DMS79 treated with DMSO at 0.1 percent for 48 hours (cell line): ENCODE measurements around the gene ADAM23.
A peak's percentile ranks its signal among the peaks of the same experiment; 100 is the strongest.

Experiments
- DNase-seq: peaks from one replicate; lab custom pipeline; 2025; lab: John Stamatoyannopoulos, UW

The ADAM23 gene

DNA sequence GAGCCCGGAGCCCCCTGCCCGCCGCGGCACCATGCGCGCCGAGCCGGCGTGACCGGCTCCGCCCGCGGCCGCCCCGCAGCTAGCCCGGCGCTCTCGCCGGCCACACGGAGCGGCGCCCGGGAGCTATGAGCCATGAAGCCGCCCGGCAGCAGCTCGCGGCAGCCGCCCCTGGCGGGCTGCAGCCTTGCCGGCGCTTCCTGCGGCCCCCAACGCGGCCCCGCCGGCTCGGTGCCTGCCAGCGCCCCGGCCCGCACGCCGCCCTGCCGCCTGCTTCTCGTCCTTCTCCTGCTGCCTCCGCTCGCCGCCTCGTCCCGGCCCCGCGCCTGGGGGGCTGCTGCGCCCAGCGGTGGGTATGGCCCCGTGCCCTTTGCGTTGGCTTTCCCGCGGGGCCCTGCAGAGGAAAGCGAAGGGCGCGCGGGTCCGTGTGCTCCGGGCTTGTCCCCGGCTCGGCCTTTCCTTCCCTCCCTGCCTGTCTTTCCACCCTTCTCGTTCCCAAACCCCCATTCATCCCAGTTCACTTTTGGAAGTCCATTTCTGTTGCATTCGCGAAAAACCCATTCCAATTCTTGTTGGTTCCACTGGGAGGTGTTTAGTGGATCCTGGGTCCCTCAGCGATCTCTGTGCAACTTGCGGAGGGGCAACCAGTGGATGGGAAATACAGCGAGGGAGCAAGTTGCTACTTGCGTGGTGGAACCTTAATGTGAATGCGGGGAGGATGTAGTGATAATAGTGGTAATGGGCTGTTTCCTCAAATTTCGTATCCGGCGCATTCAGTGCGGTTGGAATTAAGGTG, 599 bp downstream of the ADAM23 start:
- DNase-seq = peak; percentile 8

DNA sequence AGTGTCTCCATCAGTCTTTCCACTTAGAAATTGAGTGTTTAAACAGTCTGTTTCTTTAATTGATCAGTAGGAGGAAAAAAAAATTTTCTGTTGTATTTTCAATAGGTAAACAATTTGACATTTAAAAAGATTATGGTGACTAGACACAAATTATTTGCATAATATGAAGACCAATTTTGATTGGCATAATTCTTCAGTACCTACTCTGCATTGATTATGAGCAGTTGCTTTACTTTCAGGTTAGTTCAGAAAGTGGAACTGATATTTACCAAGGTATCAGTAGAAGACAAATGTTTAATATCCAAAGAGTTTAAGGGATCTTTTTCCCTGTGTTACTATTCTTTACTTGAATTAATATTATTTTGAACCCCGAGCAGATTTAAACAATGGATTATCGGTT, 2.6 kb downstream of the ADAM23 start:
- no peak for DNase-seq

DNA sequence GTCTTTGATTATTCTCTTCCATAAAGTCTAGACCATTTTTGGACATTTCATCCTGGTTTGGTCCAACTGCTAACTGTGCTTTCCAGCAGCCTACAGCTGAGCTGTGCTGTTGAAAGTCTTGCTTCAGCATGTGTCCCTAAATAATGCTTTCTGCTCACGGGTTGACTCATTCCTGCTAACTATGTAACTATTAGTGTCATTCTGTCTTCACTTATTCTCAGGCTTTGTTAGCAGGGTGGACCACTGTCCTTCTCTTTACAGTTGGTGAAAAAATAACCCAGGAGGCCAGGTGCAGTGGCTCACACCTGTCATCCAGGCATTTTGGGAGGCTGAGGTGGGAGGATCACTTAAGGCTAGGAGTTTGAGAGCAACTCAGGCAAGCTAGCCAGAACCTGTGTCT, 8.9 kb downstream of the ADAM23 start:
- no peak for DNase-seq

DNA sequence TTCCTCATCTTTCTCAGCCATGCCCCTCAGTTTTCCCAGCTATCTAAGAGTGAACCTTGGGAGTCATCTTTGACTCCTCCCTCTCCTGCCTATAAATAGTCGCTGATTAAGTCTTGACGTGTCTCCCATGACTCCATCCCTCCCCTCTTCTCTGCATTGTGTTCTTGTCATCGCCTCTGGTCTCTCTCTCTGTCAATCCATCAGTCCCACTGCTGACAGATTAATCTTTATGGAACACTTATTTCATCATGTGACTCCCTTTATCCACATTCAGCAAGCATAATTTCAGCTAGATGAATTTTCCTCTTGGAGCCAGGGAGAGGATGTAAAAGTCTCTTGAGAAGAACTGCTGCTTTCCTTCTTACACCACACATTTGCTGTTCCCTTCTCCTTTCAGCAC, 9.4 kb downstream of the ADAM23 start:
- DNase-seq = no peak

DNA sequence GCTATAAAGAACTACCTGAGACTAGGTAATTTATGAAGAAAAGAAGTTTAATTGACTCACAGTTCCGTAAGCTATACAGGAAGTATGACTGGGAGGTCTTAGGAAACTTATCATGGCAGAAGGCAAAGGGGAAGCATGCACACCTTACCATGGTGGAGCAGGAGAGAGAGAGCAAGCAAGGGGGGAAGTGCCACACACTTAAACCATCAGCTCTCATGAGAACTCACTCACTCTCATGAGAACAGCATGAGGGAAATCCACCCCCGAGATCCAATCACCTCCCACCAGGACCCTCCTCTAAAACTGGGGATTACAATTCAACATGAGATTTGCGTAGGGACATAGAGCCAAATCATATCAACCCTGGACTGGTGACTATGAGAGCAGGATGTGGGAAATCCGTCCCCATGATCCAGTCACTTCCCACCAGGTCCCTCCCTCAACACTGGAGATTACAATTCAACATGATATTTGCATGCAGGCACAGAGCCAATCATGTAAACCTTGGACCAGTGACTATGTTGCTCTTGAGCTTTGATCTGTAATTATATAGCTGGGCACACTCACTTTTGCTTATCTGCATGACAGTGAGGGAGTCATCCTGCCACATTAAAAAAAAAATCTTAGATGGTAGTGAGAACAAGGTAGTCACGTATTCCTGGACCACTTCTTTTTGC, 12.9 kb downstream of the ADAM23 start:
- no peak for DNase-seq

DNA sequence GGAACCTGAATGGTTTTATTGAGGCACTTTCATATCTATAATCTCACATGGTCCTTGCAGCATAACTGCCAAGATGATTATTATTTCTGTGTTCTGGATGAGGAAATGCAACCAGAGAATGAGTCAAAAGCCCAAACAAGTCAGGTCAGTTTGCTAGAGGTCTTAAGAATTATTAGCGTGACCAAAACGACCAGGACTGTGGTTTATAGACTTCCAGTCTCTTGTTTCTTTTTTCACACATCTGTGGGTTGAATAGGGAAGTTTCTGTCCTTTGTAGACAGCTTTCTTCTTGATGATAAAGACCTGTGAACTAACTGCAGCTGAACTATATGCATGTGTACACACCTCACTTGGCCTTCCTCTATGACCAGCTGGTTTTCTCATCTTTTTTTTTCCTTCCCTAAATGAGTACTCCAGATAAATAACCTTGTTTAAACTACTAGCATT, 13.9 kb downstream of the ADAM23 start:
- DNase-seq = peak; percentile 36

DNA sequence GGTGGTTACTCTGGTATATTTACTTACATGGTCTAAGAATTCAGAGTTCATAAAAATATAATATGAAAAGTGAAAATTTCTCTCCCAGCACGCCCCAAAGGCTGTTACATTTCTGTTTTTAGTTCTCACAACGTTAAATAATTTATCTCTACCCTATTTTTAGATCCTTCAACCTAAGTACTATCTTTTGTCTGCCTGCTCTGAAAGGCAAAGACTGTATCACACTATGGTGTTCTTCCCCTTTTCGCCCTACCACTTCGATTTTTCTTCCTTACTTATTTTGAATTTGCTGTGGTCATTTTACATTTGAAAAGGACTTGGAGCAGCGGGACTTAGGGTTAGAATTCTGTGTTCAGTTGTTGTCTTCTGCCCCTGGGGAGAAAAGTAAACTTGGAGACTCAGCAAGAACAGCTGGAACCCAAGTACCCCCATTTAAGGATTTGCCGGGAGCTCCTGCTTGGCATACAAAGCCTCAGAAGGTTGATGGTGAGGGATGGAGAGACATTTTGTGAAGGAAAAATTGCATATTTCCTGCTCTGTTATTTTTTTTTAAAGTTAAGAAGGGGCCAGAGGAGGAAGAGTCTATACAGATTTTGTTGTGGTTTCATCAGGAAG, 19.0 kb downstream of the ADAM23 start:
- no peak for DNase-seq

DNA sequence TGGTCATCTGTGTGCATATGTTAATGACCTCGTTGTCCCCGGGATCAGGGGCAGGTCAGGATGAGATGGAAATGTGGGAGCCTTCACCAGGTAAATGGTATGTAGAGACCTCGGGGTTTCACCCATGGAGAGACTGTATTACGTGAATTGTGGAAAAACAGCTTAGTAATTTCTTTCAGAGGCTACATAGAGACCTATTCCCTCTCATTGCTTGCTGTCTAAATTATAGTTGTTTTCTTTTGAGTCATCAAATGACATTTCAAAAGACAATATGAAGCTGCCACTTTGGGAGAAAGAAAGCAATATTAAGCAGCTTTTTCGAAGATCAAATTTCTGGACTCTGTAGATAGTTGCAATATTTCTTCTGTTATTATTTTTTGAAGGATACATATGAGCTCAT, 20.4 kb downstream of the ADAM23 start:
- no peak for DNase-seq

DNA sequence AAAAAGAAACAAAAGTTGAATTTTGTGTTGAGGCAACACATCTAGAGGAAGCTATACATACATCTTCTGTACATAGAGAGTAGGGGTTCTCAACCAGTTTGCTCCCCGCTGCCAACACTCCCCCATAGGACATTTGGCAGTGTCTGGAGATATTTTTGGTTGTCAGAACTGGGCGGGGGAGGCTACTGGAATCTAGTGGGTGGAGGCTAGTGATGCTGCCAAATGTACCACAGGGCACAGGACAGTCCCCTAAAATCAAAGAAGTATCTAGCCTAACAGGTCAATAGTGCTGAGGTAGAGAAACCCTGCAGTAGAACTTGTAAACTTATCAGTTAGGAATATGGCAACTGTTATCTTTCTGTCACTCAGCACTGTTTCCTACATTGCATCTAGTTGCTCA, 21.3 kb downstream of the ADAM23 start:
- no peak for DNase-seq

DNA sequence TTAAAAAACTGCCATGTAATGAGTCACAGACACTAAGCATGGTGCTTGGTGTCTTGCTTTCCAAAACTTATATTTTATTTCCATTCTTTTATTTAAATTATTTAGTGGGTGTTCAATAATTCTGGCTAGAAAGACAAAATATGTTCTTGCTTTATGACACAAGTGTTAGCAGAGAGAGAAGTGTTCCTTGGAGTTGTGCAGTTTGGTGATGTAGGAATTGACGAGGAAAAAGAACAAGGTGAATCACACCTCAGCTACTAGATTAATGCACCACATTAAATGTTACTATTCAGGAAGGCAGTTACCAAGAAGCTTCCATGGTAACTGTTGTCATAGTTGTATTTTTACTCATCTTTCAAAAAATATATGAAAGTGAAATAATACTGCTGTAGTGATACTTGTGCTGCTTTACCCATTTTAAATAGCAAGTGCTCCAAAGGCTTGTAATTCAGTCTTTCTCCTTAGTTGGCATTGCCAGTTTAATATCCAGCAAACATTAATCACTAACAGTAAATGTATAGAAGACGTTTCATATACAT, 28.3 kb downstream of the ADAM23 start:
- no peak for DNase-seq

DNA sequence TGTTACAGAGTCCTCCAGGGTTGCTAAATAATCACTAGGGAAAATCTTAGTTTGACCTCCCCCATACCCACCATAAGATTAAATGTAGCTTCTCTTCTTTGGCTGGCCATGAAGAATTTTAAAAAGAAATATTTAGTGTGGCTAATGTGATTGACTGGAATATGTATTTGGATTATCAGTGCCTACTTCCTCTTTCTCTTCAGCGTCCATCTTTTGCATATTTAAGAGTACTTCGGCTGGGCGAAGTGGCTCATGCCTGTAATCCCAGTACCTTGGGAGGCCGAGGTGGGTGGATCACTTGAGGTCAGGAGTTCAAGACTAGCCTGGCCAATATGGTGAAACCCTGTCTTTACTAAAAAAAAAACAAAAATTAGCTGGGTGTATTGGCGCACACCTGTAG, 28.8 kb downstream of the ADAM23 start:
- DNase-seq = no peak

DNA sequence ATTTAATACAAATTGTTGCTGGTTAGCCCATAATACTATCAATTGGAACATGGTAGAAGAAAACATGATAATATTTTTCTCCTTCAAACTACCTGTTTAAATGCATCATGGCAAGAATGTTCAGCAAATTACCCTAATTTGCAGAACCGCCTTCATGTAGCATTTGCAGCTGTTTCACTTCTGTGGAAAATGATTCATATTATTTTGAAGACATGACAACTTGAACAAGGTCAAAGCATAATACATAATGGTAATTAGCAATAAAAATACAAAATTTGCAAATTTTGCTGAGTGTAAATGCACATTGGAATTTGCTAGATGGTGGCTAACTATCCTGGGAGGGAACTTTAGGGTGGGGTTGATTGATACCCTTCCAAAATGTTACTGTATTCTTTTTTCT, 30.8 kb downstream of the ADAM23 start:
- DNase-seq = no peak

DNA sequence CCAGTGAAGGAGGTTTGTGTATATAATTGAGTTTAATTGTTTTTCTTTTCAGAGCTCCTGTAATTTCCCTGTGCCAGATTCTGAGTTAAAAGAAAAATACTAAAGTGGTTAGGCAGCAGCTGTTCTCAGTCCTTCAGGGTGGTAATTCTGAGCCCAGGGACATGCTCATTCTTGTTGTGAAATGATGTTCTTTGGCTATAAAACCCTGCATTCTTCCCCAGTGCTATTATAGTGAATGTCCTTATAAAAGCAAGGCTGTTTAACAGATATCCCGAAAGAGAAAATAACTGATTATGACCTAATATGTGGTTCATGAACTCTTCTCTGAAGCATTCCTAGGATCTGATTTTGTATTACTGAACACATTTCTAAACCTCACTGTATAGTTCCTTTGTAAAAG, 34.0 kb downstream of the ADAM23 start:
- peak; percentile 71 for DNase-seq

DNA sequence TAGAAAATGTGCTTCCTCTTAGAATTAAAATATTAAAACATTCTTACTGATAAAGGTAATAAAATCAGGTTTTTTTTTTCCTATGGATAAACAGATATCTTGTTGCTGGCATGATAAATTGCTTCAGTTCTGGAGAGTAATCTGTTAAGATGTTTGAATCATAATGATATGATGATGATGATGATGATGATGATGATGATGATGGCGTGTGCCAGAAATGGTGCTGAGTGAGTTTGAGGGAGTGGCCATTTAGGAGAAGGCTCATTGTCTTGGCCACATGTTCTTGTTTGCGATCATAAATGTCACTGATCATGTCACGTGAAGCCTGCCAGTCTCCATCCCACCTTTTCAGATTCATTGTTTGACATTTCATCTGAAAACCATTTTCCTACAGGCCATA, 35.0 kb downstream of the ADAM23 start:
- no peak for DNase-seq

DNA sequence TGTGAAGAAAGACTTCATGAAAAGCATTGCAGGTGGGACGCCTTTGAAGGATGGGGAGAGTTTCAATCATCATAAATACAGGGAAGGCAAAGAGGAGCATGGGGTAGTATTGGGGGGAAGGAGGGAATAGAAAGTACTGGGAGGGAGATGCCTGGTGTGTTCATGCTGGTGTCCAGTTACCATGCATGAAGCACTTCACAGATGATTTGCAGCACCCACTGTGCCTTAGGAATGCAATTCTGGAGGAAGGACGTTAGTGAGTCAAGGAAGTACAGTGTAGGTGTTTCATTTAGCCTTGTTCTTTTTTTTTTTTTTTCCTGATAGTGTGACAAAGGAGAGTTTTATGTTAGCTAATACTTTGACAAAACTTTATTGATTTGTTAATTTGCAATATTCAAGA, 36.8 kb downstream of the ADAM23 start:
- DNase-seq = no peak

DNA sequence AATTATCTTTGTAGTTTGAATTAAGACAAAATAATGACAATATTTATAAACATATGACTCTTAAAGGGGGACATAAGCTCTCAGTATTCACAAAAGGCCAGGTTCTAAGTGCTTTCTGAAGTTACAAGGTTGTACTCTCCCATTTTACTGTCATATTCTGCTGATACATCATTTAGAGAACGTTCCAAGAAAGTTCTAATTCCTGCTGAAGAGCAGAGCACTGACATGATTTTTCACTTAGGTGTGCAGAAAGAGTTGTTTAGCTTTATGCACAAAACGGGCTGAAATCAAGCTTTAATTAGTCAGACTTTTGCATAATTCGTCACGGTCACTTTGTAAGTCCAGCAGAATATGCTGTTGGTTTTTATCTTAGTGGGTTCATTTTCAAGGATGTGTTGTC, 37.3 kb downstream of the ADAM23 start:
- DNase-seq = no peak

DNA sequence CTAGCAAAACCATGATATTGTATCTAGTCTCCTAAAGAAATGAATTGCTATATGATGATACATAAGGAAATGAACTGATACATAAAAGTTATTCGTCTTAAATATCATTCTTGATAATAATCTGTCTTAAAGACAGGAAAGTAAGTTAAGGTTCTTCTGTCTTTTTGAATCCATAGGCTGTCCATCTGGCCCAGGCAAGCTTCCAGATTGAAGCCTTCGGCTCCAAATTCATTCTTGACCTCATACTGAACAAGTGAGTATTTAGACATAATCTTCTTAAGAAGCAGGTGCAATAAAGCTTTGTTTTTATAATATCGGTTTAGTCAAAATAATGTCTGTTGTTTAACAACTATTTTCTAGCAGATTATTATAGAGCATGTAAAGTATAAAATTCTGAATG, 37.7 kb downstream of the ADAM23 start:
- DNase-seq = no peak

DNA sequence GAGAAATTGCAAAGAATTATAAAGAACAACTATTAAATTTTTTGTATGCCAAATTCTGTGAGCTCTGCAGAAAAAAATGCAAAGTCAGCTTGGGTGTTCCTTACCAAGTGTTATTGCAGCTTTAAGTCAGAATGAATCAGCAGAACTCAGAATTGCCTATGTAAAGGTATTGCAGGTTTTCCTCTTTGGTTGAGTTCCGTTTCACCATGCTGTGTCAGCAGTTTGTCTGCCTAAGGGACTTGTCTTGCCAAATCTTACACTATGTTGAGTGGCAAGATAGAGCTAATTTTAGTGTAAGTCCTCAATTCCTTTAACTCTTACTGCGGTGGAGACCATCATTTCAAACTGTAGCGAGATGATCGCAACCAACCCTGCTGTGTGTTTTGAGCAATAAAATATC, 38.8 kb downstream of the ADAM23 start:
- no peak for DNase-seq

DNA sequence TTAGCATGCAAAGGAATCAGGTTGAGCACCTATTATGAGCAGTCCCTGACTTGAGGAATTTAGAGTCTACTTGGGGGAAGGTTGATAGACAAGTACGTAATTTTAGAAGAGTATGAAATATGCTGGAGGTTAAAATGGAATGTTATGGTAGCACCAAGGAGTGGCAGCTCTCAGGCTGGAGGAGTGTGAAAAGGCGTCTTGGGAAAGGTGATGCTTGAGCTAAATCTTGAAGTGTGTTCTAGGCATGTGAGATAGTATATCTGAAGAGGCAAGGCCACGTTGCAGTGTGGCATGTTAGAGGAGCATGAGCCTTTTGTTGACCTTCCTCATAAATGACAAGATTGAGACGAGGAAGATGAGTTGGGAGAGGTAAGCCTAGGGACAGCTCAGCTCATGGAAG, 39.3 kb downstream of the ADAM23 start:
- no peak for DNase-seq

DNA sequence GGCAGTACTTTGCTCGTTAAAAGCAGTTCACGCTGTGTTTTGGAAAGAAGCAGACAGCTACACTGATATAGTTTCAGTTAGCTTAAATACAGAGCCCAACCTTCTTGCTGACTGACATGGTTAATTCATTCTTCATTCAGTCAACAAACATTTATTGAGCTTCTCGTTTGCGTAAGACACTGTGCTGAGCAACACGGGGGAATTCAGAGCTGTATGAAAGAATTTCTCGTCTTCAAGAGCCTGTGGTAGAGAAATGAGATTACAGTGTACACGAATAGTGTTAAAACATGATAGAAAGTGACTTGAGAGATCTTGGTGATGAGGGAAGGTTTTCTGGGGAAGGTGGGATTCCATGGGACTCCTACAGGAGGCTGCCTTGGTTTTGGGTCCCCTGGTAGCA, 44.7 kb downstream of the ADAM23 start:
- no peak for DNase-seq

DNA sequence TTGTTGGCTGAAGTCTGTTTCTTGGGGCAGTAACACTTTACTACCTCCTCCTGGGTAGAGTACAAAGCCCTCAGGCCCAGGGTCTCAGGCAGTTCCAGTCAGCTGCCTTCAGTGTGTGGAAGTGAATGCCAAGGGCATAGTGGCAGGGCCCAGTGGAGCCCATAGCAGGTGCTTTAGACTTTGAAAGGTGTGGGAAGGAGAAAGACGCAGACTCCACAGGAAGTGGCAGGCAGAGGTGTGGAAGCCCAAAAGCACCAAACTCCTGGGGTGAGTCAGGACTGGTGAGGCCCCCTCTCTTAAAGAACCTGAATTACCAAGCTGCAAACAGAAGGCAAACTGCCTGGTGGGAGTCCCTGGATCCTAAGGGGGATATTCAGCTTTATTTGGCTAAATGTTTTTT, 45.3 kb downstream of the ADAM23 start:
- DNase-seq = no peak

DNA sequence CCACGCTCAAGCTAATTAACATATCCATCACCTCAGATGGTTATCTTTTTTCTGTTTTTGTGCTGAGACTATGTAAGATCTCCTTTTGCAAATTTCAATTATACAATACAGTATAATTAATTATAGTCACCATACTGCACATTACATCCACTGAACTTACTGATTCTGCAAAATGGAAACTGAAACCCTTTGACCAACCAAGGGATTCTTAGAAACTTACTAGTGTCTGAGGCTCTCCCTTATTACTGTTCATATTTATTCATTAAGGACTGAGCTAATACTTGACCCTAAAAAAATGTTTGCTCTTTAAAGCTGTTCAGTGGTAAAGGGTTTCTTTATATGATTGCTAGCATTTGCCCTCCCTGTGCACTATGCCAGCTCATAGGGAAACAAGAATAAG, 50.7 kb downstream of the ADAM23 start:
- no peak for DNase-seq

DNA sequence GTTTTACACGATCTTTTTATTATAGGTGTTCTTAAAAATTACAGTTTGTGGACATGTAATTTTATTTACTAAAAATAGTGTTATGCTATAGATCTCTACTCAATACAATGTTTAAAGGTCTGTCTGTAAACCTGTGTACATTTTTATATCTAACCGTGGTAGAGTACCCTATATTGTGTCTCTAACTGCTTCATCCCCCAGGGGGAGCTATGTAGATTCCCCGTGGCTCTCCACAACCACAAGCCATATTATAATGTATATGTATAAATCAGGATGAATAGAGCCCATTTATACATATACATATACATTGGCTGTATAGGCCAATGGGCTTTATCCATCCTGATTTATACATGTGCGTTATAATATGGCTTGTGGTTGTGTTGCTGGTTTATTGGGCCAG, 59.4 kb downstream of the ADAM23 start:
- no peak for DNase-seq
